ENCODE results near the gene POFUT2.

POFUT2 gene

DNA sequence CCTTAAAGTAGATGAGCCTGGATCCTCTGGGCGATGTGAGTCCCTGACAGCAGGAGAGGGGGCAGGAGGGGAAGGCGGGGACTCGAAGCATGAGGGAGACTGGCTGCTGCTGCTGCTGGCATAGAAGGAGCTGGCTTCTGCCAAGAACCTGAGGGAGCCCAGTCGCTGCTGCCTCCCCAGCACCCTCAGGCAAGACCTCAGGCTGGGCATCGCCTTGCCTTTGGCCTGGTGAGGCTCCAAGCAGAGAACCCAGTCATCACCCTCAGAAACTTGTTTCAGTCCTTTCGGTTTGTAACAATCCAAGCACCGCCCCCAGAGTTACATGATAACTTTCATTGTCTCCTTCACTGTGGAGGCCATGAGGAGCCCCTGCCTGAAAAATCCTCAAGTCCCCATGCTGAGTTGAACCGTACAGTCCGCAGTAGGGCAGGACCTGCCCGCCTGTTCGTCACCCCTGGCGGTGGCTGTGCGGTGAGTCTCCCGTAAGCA lies 38.8 kb downstream of the POFUT2 start:
- no peak for DNase-seq (ENCODE audit: low spot score)

DNA sequence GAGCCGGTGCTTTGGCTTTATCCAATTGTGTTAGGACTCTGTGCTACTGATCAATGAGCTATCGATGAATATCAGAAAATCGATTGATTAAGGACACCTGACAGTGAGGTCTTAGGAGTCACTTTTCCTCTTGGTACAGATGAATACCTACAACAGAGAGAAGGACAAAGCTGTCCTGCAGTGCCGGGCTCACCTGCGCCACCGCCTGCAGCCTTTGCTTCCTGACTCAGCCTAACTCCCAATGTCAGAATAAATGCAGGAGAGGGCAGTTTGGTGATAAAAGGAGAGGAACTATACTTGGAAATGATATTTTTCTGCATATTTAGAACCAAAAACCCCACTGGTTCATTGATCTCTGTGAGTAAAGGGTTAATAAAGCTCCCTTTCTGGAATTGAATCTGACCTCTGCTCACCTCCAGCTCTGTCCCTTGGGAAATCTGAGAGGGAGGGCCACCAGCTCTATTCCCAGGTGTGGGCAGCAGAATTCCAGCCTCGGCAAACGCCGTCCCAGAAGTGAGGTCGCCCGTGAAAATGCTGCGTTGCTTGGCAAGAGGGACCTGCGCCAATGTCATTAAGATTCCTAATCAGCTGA lies 39.3 kb downstream of the POFUT2 start:
- no peak for DNase-seq (ENCODE audit: low spot score)

DNA sequence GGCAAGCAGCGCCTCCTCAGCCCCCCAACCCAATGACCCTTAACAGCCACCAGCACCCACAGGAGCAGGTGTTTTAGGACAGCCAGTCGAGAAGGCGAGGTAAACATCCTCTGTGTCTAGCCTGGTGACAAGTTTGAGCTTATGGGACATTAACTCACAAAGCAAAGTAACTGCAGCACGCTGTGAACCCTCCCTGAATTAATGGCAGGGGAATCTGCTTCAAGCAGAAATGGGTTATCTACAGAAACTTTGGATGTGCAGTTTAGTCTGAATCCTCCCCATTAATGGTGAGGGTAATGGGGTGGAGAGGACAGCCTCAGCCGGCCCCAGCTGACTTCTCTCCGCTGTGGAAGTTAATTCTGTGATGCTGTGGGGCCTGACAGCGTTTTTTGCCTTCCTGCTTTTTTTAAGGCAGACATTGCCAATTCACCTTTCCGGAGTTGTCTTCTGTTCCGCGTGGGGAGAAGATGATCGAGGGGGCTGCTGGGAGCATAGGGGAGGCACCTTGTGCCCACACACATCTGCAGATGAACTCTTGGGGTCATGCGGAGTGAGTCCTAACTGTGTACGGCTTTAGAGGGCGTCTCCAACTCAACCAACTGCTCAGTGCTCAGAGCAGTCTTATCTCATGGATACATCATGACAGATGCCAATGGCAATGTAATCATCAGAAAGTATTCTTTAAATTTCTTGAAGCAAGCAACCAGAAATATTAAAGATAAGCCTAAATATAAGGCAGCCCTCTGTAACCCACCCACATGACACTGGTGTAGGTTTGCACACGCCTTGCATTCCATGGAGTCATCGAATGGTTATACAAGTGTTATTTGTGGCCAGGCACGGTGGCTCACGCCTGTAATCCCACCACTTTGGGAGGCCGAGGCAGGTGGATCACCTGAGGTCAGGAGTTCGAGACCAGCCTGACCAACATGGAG lies 41.0 kb downstream of the POFUT2 start:
- no peak for DNase-seq (ENCODE audit: low spot score)

DNA sequence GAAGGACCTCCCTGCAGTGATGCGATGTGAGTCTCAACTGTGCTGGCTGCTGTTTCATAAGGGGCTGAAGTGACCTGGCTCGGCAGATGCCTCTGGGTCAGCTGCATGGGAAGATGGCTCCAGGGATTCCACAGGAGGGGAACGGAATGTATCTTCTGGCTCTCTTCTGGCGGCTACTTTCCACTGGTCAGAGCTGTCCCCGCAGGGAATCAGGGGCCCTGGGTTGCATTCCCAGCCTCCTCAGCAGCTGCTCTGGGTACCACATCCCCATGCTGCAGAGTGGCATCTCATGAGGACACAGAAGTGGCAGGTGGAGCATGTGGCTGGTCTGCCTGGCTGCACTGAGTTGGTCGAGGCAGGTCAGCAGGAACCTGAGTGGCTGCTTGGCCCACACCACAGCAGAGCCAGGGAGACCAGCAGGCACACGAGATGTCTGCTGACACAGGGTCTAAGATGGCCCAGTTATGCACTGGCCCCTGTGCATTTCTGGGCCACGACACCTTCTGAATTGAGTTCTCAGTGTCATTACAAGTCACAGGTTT lies 42.8 kb downstream of the POFUT2 start:
- DNase-seq (ENCODE audit: low spot score): no peak

DNA sequence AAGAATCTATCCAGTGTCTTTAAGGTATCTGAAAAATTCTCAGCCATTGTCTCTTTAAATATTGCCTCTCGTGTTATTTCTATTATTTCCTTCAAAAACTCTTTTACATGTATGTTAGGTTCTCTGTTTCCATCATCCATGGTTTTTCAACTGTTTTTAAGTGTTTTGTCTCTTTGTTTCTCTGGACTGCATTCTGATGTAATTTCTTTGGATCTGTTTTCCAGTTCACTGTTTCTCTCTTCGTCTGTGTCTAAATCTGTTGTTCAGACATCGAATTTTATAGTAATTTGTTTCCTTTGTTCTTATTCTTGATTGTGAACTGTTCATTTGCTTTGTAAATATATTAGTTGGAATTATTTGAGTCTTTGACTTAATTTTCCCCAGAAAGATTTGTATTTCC lies 44.1 kb downstream of the POFUT2 start:
- DNase-seq (ENCODE audit: low spot score): no peak

DNA sequence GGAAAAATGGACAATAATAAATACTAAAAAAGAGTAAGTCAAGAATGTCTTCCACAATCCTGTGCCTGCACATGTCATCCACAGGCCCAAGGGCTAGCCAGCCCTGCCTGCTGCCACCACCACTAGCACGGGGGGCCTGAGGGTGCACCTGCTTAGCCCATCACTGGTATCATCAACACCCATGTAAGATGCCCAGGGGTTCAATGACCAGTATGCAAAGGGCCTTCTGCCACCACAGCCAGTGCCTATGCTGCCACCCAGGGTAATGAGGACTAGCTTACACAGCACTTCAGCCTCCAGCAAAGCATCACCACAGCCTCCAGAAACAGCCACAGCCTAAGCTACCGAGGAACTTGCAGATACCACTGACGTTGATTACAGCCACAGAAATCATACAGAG lies 46.3 kb downstream of the POFUT2 start:
- DNase-seq (ENCODE audit: low spot score): no peak

DNA sequence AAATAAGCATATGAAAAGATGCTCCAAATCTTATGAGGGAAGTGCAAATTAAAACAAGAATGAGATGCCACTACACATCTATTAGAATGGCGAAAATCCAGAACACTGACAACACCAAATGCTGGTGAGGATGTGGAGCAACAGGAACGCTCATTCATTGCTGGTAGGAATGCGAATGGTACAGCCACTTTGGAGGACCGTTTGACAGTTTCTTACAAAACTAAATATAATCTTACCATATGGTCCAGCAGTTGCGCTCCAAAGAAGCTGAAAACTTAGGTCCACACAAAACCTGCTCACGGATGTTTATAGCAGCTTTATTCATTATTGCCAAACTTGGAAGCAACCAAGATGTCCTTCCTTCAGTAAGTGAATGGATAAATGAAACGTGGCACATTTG lies 50.3 kb downstream of the POFUT2 start:
- DNase-seq (ENCODE audit: low spot score): no peak

DNA sequence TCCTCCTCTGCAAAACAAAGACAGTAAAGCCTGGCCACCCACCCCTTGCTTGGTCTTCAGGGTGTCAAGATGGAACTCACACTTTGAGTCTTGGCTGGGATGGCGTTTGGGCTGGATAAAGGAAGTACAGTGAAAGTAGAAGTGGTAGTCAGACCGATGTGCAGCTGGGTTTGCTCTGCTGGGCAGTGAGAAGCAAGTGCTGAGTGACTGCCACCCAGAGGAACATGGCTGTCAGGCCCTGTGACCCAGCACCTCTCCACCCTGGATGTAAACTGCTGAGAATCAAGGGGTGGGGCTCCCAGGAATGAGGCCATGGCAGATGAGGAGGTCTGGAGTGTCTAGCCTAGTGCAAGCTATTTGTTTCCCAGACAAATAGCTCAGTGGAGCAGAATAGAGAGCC lies 51.2 kb downstream of the POFUT2 start:
- no peak for DNase-seq (ENCODE audit: low spot score)

DNA sequence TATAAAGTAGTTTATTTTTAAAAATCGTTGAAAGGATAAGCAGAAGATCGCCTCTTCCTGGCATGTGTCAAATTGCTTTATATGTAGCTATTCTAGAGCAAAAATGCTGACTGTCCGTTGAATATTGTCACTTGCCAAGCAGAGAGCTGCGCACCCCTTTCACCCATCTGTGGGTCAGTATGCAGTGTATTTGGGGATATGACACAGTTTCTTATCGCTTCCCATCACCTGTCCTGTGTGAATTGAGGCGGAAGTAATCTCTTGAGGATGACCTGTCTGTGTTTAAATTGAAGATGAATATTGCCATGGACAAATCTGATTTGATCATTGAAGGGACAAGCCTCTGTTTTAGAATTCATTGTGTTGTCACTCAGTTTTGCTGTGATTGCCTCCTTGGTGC lies 52.2 kb downstream of the POFUT2 start:
- DNase-seq (ENCODE audit: low spot score): no peak

DNA sequence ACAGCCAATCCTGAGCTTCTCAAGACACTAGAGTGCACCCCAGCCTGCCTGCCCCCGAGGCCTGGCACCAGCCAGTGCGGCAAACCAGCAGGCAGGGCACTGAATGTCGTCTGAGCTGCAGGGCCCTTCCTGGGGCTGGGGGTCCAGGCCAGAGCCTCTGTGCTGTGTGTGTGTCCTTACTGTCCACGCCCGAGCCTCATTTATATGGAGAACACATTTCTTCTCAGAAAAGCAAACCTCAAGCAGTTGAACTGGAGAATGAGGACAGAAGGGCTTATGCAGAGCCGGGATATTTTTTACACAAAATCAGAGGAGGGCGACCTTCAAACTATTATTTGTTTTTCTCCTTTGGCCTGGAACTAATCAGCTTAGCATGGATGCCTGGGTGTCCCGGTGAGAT lies 52.7 kb downstream of the POFUT2 start:
- DNase-seq (ENCODE audit: low spot score): no peak

DNA sequence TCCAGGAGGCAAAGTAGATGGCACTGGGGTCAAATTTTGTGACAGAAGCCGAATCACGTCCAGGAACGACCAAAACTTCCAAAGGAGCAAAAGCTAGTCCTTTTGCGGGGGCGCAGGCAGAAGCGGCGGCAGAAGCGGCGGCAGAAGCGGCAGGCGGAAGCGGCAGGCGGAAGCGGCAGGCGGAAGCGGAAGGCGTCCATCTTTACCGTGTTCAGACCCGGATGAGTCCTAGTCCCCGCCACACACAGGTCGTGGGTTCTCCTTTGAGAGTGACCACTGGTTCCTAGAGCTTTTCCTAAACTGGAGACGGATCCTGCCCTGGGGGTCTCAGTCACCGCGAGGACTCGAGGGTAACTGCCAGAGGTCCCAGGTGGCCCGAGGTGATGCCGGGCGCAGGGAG lies 53.6 kb downstream of the POFUT2 start:
- no peak for DNase-seq (ENCODE audit: low spot score)

DNA sequence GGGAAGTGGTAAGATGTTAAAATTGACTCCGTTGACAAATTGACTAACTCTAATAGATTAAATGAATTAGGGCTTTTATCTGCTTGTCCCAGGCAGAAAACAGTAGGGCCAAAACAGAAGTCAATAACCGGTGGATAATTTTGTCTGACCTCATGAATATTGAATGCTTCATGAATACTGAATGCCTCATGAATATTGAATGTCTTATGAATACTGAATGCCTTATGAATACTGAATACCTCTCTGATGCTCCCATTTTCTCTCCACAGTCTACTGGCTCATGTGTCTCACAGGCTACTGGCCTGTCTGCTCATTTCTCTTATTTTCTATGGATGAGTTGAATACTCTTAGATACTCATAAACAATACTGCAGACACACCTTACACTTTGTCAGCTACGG lies 56.0 kb downstream of the POFUT2 start:
- no peak for DNase-seq (ENCODE audit: low spot score)

DNA sequence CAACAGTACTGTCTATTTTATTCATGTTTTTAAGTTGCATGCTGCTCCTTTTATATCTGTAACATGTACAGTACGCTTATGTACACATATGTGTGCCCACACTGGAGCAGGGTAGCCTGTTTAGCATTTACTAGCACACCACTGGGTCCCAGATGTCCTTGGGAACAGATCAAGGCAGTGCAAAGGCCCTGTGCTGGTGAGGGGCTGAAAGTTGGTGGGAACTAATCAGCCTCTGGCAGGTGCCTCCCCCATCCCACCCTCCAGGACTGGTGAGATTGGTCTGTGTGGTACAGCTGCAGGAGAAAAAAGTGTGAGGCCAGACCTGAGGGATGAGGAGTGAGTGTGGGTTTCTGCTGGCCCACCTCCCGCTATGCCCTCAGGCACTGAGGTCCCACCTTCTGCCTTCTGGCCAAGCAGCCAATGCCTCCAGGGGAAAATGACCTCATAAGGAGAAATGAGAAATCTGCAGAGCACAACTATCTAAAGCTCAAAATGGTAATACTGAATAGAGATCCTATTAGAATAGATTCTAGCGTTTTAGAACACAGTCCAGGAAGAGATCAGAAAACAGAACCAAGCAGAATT lies 58.9 kb downstream of the POFUT2 start:
- no peak for DNase-seq (ENCODE audit: low spot score)

DNA sequence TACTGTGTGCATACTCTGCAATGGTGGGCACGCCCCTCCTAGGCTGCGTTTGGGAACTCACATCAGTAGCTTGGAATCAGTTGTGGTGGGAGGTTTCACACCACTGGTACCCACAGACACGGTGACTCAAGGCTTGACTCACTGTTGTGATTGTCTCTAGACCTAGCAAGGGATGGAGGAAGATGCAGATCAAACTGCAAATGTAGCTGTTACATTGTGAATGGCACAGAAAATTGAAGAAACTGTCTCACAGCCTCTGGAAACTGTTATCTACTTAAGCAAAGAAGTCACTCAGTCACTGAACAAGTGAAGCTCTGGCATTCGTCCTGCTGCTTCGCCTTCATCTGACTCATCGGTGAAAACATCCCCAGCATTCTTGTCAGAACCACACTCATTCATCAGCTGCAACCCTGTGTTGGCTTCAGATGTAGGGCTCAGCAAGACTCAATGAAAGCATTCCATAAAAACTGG lies 59.5 kb downstream of the POFUT2 start:
- DNase-seq (ENCODE audit: low spot score): no peak

DNA sequence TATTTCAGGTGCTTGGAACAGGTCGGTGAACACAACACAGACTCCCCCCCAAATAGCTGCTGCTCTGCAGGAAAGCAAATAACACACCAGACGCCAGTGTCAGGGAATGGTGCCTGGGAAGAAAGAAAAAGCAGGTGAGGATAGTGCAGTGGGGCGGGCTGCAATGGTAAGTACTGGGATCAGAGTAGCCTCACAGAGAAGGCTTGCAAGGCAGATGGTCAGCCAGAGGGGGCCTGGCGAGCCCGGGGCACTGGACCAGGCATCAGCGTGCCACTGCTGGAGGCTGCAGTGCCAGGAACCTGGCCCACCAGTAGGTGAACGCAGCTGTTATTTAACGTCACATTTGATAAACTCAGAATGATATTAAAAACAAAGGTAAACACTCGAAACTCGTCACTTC lies 60.0 kb downstream of the POFUT2 start:
- DNase-seq (ENCODE audit: low spot score): no peak

DNA sequence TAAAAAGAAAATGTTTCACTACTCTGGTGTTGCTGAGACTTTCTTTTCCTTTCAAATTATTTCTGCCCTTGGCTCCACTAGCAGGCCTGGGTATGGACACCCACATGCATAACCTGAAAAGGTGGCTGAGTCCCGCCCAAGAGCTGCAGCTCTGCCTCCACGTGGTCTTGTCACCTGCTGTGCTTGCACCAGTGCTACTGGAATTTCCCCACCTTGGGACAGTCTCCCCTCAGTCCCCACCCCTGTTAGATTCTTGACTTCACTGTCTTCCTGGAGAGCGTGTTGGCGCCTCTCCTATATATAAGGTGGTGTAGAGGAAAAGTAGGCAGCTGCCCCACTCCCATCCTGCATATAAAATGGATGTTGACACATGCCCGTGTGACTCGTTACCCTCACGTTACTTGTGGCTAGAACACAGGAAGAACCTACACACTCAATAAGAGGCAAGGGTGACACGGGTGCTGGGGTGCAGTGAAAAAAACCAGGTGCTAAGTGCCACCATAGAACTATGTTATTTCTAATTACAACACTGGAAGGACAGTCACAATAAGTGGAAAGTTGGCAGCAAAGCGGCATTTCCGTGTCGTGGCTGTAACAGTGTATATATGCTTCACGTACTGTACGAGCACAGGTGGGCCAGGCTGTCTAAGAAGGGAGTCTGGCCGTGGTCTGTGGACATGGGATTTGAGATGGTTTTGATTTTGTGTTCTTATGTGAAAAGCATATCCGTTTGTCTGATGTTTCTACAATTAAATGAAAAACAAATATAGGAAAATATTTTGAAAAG lies 61.0 kb downstream of the POFUT2 start:
- no peak for DNase-seq (ENCODE audit: low spot score)

DNA sequence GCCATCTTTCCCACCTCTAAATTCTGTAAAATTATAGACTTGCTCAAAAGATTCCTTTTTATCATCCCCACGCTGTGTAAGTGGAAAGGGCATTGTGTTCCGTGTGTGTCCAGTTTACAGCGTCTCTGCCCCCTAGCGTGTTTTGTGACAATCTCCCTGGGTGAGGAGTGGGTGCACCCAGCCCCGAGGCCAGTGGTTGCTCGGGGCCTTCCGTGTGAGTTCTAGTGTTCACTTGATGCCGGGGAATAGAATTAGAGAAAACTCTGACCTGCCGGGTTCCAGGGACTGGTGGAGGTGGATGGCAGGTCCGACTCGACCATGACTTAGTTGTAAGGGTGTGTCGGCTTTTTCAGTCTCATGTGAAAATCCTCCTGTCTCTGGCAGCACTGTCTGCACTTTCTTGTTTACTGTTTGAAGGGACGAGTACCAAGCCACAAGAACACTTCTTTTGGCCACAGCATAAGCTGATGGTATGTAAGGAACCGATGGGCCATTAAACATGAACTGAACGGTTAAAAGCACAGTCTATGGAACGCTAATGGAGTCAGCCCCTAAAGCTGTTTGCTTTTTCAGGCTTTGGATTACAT lies 61.9 kb downstream of the POFUT2 start:
- DNase-seq (ENCODE audit: low spot score): no peak

DNA sequence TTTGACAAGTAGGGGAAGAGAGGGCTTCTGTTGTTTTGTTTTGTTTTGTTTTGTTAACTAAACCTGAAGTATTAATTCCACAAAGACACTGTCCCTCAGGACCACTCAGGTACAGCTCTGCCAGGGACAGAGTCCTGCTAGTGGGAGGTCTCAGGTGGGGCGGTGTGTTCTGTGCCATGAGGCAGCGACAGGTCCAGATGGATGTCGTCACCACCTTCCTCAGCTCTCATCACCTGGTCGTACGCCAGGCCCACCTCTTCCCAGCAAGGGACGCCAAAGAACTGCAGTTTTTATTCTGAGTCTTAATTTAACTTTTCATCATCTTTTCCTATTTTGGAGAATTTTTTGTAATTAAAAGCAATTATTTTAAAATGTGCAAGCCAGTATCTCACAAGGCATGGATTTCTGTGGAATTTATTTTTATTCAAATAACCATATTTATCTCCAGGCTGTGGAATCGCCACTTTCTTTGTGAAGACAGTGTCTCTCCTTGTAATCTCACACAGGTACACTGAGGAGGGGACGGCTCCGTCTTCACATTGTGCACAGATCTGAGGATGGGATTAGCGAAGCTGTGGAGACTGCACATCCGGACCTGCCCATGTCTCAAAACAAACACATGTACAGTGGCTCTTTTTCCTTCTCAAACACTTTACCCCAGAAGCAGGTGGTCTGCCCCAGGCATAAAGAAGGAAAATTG lies 62.5 kb downstream of the POFUT2 start:
- DNase-seq (ENCODE audit: low spot score): no peak

DNA sequence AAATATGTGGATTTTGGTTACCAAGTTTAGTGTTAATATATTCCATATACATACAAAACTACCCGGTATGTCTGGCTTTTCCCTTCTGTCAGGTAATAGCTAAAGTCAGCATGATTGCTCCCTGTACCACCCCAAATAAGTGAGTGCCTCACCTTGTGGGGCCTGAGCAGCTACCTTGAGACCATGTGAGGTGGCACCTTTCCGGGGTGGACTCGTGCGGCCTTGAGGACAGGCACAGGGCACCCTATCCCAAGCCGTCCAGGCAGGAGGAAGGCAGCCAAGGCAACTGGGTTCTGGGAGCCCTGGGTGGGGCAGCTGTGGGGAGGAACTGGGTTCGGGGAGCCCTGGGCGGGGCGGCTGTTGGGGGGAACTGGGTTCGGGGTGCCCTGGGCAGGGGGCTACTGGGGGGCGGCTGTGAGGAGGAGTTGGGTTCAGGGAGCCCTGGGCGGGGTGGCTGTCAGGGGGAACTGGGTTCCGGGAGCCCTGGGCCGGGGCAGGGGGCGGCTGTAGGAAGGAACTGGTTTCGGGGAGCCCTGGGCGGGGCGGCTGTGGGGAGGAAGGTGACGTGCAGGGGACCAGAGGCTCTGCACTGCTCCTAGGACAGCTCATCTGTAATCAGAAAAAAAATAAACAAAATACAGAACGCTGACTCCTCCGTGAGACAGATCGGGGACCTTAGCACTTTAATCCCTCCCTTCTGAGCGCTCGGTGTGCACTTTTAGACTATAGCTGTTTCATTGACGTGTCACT lies 63.3 kb downstream of the POFUT2 start:
- DNase-seq (ENCODE audit: low spot score): no peak

Data from HuH-7.5 (cell line).